RWPE2 (cell line): Measurements from ENCODE around the gene CDC42BPB.

Experiments
- ATAC-seq: fragments of 200-7000 bp; cut with Tn5 transposase; 3 replicates; pipeline ENCODE4 v1.9.1; 2021; ENCODE audit warnings: low read depth
- DNase-seq: peaks from one replicate; pipeline ENCODE4 v3.0.0-alpha.2; 2020; ENCODE audit warnings: low spot score
- H3K27ac ChIP-seq: fragments of 450-650 bp; 2 replicates; pipeline ENCODE4 v1.5.1; 2017; ENCODE audit warnings: mild to moderate bottlenecking; ENCODE audit not compliant: poor library complexity, severe bottlenecking
- H3K27me3 ChIP-seq: fragments of 250-450 bp; sonication (Bioruptor Pico); 2 replicates; pipeline ENCODE4 v1.5.1; 2021; ENCODE audit warnings: mild to moderate bottlenecking, moderate library complexity; ENCODE audit not compliant: insufficient read depth, poor library complexity, severe bottlenecking
- H3K36me3 ChIP-seq: fragments of 250-450 bp; sonication (Bioruptor Pico); 2 replicates; pipeline ENCODE4 v1.5.1; 2020; ENCODE audit warnings: low read depth, mild to moderate bottlenecking, moderate library complexity
- H3K4me1 ChIP-seq: fragments of 250-450 bp; sonication (Bioruptor Pico); 2 replicates; pipeline ENCODE4 v1.5.1; 2021; ENCODE audit warnings: mild to moderate bottlenecking, moderate library complexity; ENCODE audit not compliant: insufficient read depth, poor library complexity, severe bottlenecking
- H3K4me3 ChIP-seq: fragments of 250-450 bp; sonication (Bioruptor Pico); 2 replicates; pipeline ENCODE4 v1.5.1; 2021; ENCODE audit warnings: mild to moderate bottlenecking, moderate library complexity; ENCODE audit not compliant: severe bottlenecking
- H3K9me3 ChIP-seq: fragments of 250-450 bp; sonication (Bioruptor Pico); 2 replicates; pipeline ENCODE4 v1.5.1; 2021; ENCODE audit warnings: mild to moderate bottlenecking, moderate library complexity; ENCODE audit not compliant: severe bottlenecking
- TF ChIP-seq, protein P1 (sequence below): fragments of 450-650 bp; IDR thresholded peaks from one replicate; pipeline ENCODE4 v1.5.1; 2017; ENCODE audit warnings: mild to moderate bottlenecking, moderate library complexity; ENCODE audit not compliant: poor library complexity, severe bottlenecking

Gene CDC42BPB

DNA sequence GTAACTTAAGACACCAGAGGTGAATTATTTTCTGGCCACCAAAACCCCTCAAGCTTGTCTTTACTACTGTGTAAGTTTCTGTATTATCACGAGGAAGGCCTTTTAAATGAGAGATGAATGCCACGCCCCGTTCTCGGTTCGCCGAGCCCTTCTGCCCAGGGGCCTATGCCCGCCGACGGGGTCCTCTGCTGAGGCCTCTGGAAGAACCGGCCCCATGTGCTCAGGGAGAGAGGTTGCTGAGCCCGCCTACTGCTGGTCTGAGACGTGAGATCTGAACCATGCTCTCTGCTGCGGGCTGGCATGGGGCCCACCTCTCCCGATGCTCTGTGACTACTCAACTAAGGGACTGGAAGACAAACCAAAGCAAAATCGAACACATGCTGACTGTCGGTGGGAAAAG is 113.9 kb downstream of the CDC42BPB start:
- Histone ChIP-seq H3K27me3 (no peaks in the 10 kb centered on the region), H3K9me3 (no peaks in the 10 kb centered on the region), H3K27ac (no peak overlapping the region), H3K4me1 (no peaks in the 10 kb centered on the region), H3K36me3 (peaks cover 80% of the 10 kb centered on the region), H3K4me3 (no peak overlapping the region)
- DNase-seq (peak; percentile 61), ATAC-seq (no peak)
- TF ChIP-seq, protein P1, sequence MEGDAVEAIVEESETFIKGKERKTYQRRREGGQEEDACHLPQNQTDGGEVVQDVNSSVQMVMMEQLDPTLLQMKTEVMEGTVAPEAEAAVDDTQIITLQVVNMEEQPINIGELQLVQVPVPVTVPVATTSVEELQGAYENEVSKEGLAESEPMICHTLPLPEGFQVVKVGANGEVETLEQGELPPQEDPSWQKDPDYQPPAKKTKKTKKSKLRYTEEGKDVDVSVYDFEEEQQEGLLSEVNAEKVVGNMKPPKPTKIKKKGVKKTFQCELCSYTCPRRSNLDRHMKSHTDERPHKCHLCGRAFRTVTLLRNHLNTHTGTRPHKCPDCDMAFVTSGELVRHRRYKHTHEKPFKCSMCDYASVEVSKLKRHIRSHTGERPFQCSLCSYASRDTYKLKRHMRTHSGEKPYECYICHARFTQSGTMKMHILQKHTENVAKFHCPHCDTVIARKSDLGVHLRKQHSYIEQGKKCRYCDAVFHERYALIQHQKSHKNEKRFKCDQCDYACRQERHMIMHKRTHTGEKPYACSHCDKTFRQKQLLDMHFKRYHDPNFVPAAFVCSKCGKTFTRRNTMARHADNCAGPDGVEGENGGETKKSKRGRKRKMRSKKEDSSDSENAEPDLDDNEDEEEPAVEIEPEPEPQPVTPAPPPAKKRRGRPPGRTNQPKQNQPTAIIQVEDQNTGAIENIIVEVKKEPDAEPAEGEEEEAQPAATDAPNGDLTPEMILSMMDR, result no peak

DNA sequence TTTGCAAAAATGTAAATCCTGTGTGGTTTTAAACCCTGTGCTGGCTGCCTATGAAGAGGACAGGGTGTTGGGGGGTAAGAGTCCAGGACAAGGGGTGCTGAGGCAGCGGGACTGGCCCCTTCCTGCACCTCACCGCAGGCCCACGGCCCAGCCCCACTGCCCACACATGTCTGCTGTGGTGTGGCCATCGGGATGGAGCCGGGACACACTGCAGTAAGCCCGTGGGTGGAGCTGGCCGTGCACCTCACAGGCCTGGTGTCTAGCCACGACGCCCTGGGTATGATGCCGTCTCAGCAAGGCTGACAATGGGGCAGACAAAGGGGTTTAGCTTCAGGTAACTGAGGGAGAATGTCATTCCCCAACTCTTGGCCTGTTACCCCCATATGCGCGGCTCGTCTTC is 115.3 kb downstream of the CDC42BPB start:
- ATAC-seq (no peak), DNase-seq (peak; percentile 65)
- H3K36me3 ChIP-seq, result peaks cover 79% of the 10 kb centered on the region
- no peaks in the 10 kb centered on the region for H3K4me1 ChIP-seq
- no peaks in the 10 kb centered on the region for H3K27me3 ChIP-seq
- TF ChIP-seq, protein P1, result no peak
- no peaks in the 10 kb centered on the region for H3K9me3 ChIP-seq
- H3K4me3 ChIP-seq, result no peak overlapping the region
- H3K27ac ChIP-seq, result no peak overlapping the region

DNA sequence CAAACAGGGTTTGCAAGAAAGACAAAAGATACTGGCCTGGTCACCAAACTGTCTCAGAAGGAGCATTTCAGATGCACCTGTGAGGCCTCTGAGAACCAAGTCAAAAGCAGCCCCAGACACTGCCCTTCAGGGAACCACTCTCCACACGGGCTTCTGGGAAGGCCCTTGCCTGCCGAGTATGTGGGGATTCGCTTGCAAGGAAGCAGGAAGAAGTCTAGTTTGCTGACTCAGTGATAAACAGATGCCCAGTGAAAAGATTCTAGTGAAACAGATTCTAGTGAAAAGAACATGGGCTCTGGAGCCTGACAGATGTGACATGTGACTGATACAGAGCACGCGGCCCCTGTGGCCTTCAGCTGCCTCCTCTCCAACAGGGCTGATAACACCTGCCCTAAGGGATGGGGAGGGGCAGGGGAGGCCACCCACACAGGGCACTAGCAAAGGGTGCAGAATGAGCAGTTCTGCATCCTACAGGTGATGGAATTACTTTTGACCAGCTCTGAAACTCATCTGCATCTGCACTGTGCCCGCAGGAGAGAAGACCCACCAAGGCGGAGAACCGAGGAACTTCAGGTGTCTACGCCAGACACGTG is 115.8 kb downstream of the CDC42BPB start:
- DNase-seq, result no peak
- TF ChIP-seq, protein P1, result no peak
- Histone ChIP-seq H3K27me3 (no peaks in the 10 kb centered on the region), H3K9me3 (no peaks in the 10 kb centered on the region), H3K4me1 (no peaks in the 10 kb centered on the region), H3K36me3 (peaks cover 78% of the 10 kb centered on the region), H3K4me3 (no peak overlapping the region), H3K27ac (no peak overlapping the region)
- no peak for ATAC-seq

DNA sequence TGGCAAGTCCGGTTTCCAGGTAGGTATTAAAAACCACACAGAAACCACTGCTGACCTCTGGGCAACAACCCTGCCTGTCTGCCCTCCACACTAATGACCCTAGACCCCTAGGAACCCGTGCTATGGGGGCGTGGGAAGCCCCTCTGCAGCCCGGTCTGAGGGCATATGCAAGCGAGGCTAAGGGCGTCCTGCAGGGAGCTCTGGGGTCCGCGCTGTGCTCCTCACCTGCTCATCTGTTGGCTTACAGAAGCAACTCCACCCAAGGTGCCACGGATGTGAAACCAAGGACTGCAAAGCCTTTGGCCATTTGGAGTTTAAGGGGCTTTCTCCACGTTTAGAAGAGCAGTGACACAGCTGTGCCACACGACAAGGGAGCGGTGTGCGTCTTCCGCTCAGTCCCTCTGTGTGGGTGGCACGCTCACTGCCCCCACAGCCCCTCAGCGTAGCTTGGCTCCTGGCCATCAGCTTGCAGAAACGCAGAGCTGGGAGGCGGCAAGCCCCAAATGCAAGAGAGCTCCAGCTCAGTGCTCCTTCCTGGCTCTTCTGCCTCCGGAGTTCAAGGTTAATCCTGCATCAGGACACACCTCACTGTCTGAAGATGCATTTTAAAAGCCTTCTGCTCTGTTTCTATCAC is 116.5 kb downstream of the CDC42BPB start:
- no peak for ATAC-seq
- H3K27ac ChIP-seq, result no peak overlapping the region
- TF ChIP-seq, protein P1, result no peak
- no peaks in the 10 kb centered on the region for H3K4me1 ChIP-seq
- no peaks in the 10 kb centered on the region for H3K27me3 ChIP-seq
- peaks cover 78% of the 10 kb centered on the region for H3K36me3 ChIP-seq
- DNase-seq, result no peak
- no peak overlapping the region for H3K4me3 ChIP-seq
- no peaks in the 10 kb centered on the region for H3K9me3 ChIP-seq
